ENCODE measurements around the gene C10orf53. TPM values are rescaled to one million over a fixed set of nuclear protein-coding genes. Genes with fewer than 3 reads are reported as not detected.

Gene C10orf53
- total RNA-seq, 1 experiment from 2014 or later: not detected

DNA sequence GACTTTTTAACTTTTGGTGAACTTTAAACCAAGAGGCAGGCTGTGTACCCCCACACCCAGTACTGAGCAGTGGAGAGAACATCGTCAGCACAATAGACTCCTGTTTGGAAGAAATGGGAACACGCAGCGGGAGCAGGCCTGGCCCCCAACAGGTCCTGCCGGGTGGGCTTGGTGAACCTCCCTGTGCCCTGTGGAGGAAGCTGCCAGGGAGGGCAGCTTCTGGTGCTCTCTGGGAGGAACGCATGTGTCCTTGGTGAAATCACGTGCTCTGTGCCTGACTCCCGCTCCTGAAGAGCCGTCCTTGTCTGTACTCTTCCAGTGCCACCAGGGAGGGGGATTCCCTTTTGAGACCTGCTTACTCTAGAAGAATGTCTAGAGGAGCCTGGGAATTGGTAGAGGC lies 34.0 kb upstream of the C10orf53 start:
- ChIA-PET CTCF (interaction anchor here (0.5 kb wide), 1 partner anchor 77 kb away, joined by 3 read pairs; no protein-coding TSS in a partner anchor), POLR2A (no interaction called here)
- no TSS peak for BruUV-seq (replicated peaks)
- Mint-ChIP-seq H3K4me3 (ENCODE audit: unreplicated experiment) (no peak overlapping the region), H3K27me3 (ENCODE audit: insufficient read depth, unreplicated experiment) (peaks cover 21% of the 10 kb centered on the region), H3K9me3 (ENCODE audit: unreplicated experiment) (no peaks in the 10 kb centered on the region), H3K4me1 (ENCODE audit: insufficient read depth, unreplicated experiment) (no peaks in the 10 kb centered on the region), H3K36me3 (ENCODE audit: insufficient read depth, unreplicated experiment) (no peaks in the 10 kb centered on the region), H3K27ac (ENCODE audit: low read depth, unreplicated experiment) (no peak overlapping the region)
- intact Hi-C loops (cut with micrococcal nuclease): no loop called here
- DNase-seq (ENCODE audit: unreplicated experiment): no peak
- TF ChIP-seq, protein P1, sequence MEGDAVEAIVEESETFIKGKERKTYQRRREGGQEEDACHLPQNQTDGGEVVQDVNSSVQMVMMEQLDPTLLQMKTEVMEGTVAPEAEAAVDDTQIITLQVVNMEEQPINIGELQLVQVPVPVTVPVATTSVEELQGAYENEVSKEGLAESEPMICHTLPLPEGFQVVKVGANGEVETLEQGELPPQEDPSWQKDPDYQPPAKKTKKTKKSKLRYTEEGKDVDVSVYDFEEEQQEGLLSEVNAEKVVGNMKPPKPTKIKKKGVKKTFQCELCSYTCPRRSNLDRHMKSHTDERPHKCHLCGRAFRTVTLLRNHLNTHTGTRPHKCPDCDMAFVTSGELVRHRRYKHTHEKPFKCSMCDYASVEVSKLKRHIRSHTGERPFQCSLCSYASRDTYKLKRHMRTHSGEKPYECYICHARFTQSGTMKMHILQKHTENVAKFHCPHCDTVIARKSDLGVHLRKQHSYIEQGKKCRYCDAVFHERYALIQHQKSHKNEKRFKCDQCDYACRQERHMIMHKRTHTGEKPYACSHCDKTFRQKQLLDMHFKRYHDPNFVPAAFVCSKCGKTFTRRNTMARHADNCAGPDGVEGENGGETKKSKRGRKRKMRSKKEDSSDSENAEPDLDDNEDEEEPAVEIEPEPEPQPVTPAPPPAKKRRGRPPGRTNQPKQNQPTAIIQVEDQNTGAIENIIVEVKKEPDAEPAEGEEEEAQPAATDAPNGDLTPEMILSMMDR (IDR thresholded peaks at IDR 0.05; ENCODE audit: unreplicated experiment): no peak

DNA sequence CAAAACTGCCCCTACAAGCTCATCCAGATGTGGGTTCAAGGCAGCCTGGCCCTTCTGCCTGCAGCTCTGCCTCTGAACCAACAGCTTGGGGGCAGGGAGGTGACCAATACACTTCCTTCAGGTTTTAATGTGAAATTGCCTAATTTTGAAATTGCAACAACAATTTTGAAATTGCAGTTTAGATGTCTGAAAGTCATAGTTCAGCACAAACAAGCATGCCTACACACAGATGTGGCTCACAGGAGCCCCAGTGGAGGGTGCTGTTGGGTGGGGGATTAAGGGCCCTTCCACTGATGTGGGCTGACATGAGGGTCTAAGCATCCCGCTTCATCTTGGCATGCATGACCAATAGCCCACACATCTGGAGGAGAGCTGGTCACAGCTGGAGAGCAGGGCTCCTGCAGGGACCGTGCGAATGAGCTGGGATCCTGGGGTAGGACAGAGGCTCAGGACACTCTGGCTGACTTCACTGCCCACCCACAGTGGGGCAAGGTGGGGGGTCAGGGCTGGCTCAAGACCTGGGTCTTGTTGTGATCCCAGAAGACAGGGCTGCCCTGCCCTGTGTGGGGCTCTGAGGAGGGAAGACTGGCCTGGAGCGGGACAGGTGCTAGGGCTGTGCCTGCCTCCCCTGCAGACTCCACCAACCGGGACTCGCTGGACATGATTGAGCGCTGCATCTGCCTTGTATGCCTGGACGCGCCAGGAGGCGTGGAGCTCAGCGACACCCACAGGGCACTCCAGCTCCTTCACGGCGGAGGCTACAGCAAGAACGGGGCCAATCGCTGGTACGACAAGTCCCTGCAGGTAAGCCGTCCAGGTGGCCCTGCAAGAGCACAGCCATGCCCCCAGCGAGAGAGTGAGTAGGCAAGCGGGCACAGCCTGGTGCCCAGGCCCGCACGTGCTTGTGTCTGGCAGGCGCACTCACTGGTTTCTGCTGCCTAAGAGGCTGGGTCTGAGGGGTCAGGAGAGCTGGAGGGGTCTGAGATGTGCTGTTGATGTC lies 33.3 kb upstream of the C10orf53 start:
- POLR2A ChIA-PET: no interaction called here
- CTCF ChIA-PET: interaction anchor here (0.5 to 0.6 kb wide), 2 partner anchors 76 to 174 kb away, joined by 3 read pairs; no protein-coding TSS in a partner anchor
- no peaks in the 10 kb centered on the region for H3K9me3 Mint-ChIP-seq (ENCODE audit: unreplicated experiment)
- TF ChIP-seq, protein P1 (IDR thresholded peaks at IDR 0.05; ENCODE audit: unreplicated experiment): no peak
- peaks cover 17% of the 10 kb centered on the region for H3K27me3 Mint-ChIP-seq (ENCODE audit: insufficient read depth, unreplicated experiment)
- intact Hi-C loops (cut with micrococcal nuclease): no loop called here
- H3K27ac Mint-ChIP-seq (ENCODE audit: low read depth, unreplicated experiment): no peak overlapping the region
- no peak overlapping the region for H3K4me3 Mint-ChIP-seq (ENCODE audit: unreplicated experiment)
- no peak for DNase-seq (ENCODE audit: unreplicated experiment)
- no peaks in the 10 kb centered on the region for H3K36me3 Mint-ChIP-seq (ENCODE audit: insufficient read depth, unreplicated experiment)
- no TSS peak for BruUV-seq (replicated peaks)
- no peaks in the 10 kb centered on the region for H3K4me1 Mint-ChIP-seq (ENCODE audit: insufficient read depth, unreplicated experiment)

DNA sequence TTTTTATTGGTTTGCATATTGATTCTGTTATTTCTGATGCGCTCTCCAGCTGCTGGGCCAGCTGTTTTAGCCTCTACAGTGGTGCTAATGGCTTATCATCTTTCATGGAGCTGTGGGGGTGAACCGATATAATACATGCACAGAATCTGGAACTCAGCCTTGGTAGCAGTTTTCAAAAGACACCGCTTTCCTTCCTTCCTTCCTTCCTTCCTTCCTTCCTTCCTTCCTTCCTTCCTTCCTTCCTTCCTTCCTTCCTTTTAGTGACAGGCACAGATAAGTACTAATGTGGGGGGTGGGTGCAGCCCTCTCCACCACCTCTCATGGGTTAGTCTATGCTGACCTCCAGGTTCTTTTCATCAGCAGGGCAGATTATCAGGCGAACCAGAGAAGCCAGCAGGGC lies 31.9 kb upstream of the C10orf53 start:
- no peak for DNase-seq (ENCODE audit: unreplicated experiment)
- POLR2A ChIA-PET: no interaction called here
- no TSS peak for BruUV-seq (replicated peaks)
- TF ChIP-seq, protein P1 (IDR thresholded peaks at IDR 0.05; ENCODE audit: unreplicated experiment): no peak
- no peaks in the 10 kb centered on the region for H3K36me3 Mint-ChIP-seq (ENCODE audit: insufficient read depth, unreplicated experiment)
- peaks cover 17% of the 10 kb centered on the region for H3K27me3 Mint-ChIP-seq (ENCODE audit: insufficient read depth, unreplicated experiment)
- CTCF ChIA-PET: no interaction called here
- H3K4me1 Mint-ChIP-seq (ENCODE audit: insufficient read depth, unreplicated experiment): no peaks in the 10 kb centered on the region
- no peaks in the 10 kb centered on the region for H3K9me3 Mint-ChIP-seq (ENCODE audit: unreplicated experiment)
- H3K27ac Mint-ChIP-seq (ENCODE audit: low read depth, unreplicated experiment): no peak overlapping the region
- intact Hi-C loops (cut with micrococcal nuclease): no loop called here
- no peak overlapping the region for H3K4me3 Mint-ChIP-seq (ENCODE audit: unreplicated experiment)

DNA sequence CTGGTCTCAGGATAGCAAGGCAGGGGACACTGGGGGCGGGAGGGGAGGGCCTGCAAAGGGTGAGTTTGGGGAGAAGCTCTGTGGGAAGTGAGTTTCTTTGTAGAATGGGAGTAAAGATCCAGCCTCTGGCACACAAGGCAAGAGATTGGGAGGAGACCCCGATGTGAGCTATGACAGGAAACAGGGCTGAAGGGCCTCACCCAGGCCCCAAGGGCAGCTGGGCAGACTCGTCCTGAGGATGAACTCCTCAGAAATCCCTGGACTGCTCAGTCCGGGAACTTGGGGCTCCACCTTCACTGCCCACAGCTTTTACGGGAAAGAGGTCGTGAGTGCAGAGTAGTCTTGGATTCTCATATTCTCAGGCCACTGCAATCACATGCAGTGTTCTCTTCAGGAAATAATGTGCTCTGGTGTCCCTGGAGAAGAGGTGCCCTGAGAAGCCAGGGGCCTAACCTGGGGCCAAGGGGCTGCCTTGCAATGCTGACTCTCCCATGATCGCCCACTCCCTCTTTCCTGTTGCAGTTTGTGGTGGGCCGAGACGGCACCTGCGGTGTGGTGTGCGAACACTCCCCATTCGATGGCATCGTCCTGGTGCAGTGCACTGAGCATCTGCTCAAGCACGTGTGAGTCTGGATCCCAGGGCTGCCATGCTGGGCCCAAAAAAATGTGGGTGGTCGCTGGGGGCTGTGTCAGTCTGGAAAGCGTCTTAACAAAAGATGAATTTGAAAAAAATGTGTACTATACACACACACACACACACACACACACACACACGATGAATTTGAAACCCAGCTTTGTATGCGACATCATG lies 31.3 kb upstream of the C10orf53 start:
- H3K9me3 Mint-ChIP-seq (ENCODE audit: unreplicated experiment): no peaks in the 10 kb centered on the region
- TF ChIP-seq, protein P1 (IDR thresholded peaks at IDR 0.05; ENCODE audit: unreplicated experiment): no peak

More for the DNA sequence above, 31.3 kb upstream of the C10orf53 start:
- no peaks in the 10 kb centered on the region for H3K4me1 Mint-ChIP-seq (ENCODE audit: insufficient read depth, unreplicated experiment)
- no peak overlapping the region for H3K4me3 Mint-ChIP-seq (ENCODE audit: unreplicated experiment)
- no peaks in the 10 kb centered on the region for H3K36me3 Mint-ChIP-seq (ENCODE audit: insufficient read depth, unreplicated experiment)
- ChIA-PET CTCF (interaction anchor here (1.1 kb wide), 1 partner anchor 53 kb away, joined by 3 read pairs; no protein-coding TSS in a partner anchor), POLR2A (no interaction called here)
- H3K27me3 Mint-ChIP-seq (ENCODE audit: insufficient read depth, unreplicated experiment): peaks cover 17% of the 10 kb centered on the region
- H3K27ac Mint-ChIP-seq (ENCODE audit: low read depth, unreplicated experiment): no peak overlapping the region
- BruUV-seq (replicated peaks): no TSS peak
- DNase-seq (ENCODE audit: unreplicated experiment): no peak
- intact Hi-C loops (cut with micrococcal nuclease): no loop called here

All from MCF 10A (cell line).